GM18511 (cell line): ENCODE measurements around the gene FUZ.

ENCODE experiments used
- ATAC-seq: cut with Tn5 transposase; IDR thresholded peaks from one replicate; pipeline ENCODE4 v1.9.1; 2021; ENCODE audit warnings: mild to moderate bottlenecking, moderate library complexity; ENCODE audit not compliant: unreplicated experiment

FUZ gene

GRCh38 chr19:49812997-49813861 is at the start of gene FUZ:
FUZ (minus strand) TSS chr19:49813292; CDS start chr19:49813106, 186 bp downstream.
- peak; percentile 59 for ATAC-seq

- ATAC-seq, result no peak
Observed at GRCh38 chr19:49862391-49863253, 49.5 kb upstream of the FUZ start.

- no peak for ATAC-seq
Observed at GRCh38 chr19:49861541-49862378, 48.7 kb upstream of the FUZ start.

- no peak for ATAC-seq
Observed at GRCh38 chr19:49861107-49861506, 48.0 kb upstream of the FUZ start.

GRCh38 chr19:49860336-49861102 is 47.4 kb upstream of the FUZ start:
- ATAC-seq, result no peak

- no peak for ATAC-seq
Observed at GRCh38 chr19:49859682-49860335, 46.7 kb upstream of the FUZ start.

GRCh38 chr19:49858088-49858985 is 45.2 kb upstream of the FUZ start:
- ATAC-seq, result no peak

- ATAC-seq, result no peak
Observed at GRCh38 chr19:49857838-49858087, 44.7 kb upstream of the FUZ start.

GRCh38 chr19:49857061-49857837 is 44.2 kb upstream of the FUZ start:
- no peak for ATAC-seq

- no peak for ATAC-seq
Observed at GRCh38 chr19:49856574-49857021, 43.5 kb upstream of the FUZ start.

- ATAC-seq, result no peak
Observed at GRCh38 chr19:49855676-49856573, 42.8 kb upstream of the FUZ start.

GRCh38 chr19:49855277-49855675 is 42.2 kb upstream of the FUZ start:
- ATAC-seq, result no peak

GRCh38 chr19:49854378-49855263 is 41.5 kb upstream of the FUZ start:
- no peak for ATAC-seq

GRCh38 chr19:49853852-49854377 is 40.8 kb upstream of the FUZ start:
- ATAC-seq, result no peak

GRCh38 chr19:49852631-49853126 is 39.6 kb upstream of the FUZ start:
- ATAC-seq, result no peak
